Measurements from ENCODE around the gene AGBL5. TPM values are rescaled to one million over a fixed set of nuclear protein-coding genes. Genes with fewer than 3 reads are reported as not detected.

AGBL5 gene
- total and polyA plus RNA-seq, 2 of the 13 experiments (the other 11 are each of a cell fraction or from before 2014, with no cell fraction given): 55.9 to 73.3 TPM

DNA sequence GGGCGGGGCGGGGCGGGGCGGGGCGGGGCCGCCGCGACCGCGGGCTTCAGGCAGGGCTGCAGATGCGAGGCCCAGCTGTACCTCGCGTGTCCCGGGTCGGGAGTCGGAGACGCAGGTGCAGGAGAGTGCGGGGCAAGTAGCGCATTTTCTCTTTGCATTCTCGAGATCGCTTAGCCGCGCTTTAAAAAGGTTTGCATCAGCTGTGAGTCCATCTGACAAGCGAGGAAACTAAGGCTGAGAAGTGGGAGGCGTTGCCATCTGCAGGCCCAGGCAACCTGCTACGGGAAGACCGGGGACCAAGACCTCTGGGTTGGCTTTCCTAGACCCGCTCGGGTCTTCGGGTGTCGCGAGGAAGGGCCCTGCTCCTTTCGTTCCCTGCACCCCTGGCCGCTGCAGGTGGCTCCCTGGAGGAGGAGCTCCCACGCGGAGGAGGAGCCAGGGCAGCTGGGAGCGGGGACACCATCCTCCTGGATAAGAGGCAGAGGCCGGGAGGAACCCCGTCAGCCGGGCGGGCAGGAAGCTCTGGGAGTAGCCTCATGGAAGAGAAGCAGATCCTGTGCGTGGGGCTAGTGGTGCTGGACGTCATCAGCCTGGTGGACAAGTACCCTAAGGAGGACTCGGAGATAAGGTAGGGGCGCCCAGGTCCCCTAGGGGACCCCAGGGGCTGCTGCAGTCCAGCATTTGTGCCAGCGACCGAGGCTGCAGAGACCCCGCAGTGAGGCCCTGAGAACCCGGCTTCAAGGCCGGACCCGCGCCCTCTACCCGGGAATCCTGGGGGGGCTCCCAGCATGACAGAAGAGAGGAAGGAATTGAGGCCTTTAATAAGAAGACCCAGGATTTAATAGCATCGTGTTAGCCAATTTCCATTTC lies 35.5 kb downstream of the AGBL5 start, which contains the start of gene KHK (continued):
- TF ChIP-seq BRCA1 (CRISPR knock-in tag; IDR thresholded peaks at IDR 0.05) (no peak), ZNF3 (CRISPR knock-in tag; IDR thresholded peaks at IDR 0.05) (no peak), ZNF468 (CRISPR knock-in tag; IDR thresholded peaks at IDR 0.05) (no peak), ARHGAP35 (CRISPR knock-in tag; IDR thresholded peaks at IDR 0.05; ENCODE audit: borderline replicate concordance) (peak; percentile 37; the same call in 1 of the 2 replicates), XBP1 (CRISPR knock-in tag; IDR thresholded peaks at IDR 0.05) (no peak), STAG1 (CRISPR knock-in tag; IDR thresholded peaks at IDR 0.05) (no peak), JUND (CRISPR knock-in tag; IDR thresholded peaks at IDR 0.05) (no peak), KLF11 (CRISPR knock-in tag; IDR thresholded peaks at IDR 0.05) (no peak; the same call in none of the 2 replicates), TSC22D2 (CRISPR knock-in tag; IDR thresholded peaks at IDR 0.05; ENCODE audit: borderline replicate concordance) (no peak)
- TF ChIP-seq, protein P1, sequence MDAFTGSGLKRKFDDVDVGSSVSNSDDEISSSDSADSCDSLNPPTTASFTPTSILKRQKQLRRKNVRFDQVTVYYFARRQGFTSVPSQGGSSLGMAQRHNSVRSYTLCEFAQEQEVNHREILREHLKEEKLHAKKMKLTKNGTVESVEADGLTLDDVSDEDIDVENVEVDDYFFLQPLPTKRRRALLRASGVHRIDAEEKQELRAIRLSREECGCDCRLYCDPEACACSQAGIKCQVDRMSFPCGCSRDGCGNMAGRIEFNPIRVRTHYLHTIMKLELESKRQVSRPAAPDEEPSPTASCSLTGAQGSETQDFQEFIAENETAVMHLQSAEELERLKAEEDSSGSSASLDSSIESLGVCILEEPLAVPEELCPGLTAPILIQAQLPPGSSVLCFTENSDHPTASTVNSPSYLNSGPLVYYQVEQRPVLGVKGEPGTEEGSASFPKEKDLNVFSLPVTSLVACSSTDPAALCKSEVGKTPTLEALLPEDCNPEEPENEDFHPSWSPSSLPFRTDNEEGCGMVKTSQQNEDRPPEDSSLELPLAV (CRISPR knock-in tag; conservative IDR thresholded peaks at IDR 0.05; ENCODE audit: low read depth): no peak
- TF ChIP-seq, protein P2, sequence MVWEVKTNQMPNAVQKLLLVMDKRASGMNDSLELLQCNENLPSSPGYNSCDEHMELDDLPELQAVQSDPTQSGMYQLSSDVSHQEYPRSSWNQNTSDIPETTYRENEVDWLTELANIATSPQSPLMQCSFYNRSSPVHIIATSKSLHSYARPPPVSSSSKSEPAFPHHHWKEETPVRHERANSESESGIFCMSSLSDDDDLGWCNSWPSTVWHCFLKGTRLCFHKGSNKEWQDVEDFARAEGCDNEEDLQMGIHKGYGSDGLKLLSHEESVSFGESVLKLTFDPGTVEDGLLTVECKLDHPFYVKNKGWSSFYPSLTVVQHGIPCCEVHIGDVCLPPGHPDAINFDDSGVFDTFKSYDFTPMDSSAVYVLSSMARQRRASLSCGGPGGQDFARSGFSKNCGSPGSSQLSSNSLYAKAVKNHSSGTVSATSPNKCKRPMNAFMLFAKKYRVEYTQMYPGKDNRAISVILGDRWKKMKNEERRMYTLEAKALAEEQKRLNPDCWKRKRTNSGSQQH (CRISPR knock-in tag; IDR thresholded peaks at IDR 0.05; ENCODE audit: low read depth): peak; percentile 15; the same call in 1 of the 2 replicates
- TF ChIP-seq, protein P3, sequence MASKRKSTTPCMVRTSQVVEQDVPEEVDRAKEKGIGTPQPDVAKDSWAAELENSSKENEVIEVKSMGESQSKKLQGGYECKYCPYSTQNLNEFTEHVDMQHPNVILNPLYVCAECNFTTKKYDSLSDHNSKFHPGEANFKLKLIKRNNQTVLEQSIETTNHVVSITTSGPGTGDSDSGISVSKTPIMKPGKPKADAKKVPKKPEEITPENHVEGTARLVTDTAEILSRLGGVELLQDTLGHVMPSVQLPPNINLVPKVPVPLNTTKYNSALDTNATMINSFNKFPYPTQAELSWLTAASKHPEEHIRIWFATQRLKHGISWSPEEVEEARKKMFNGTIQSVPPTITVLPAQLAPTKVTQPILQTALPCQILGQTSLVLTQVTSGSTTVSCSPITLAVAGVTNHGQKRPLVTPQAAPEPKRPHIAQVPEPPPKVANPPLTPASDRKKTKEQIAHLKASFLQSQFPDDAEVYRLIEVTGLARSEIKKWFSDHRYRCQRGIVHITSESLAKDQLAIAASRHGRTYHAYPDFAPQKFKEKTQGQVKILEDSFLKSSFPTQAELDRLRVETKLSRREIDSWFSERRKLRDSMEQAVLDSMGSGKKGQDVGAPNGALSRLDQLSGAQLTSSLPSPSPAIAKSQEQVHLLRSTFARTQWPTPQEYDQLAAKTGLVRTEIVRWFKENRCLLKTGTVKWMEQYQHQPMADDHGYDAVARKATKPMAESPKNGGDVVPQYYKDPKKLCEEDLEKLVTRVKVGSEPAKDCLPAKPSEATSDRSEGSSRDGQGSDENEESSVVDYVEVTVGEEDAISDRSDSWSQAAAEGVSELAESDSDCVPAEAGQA (IDR thresholded peaks at IDR 0.05; ENCODE audit: low read depth): 0 out of 2 replicates have a peak, but pooled peaks have one; percentile 10
- TF ChIP-seq, protein P3 (CRISPR knock-in tag; IDR thresholded peaks at IDR 0.05; ENCODE audit: borderline replicate concordance): no peak
- TF ChIP-seq, protein P4, sequence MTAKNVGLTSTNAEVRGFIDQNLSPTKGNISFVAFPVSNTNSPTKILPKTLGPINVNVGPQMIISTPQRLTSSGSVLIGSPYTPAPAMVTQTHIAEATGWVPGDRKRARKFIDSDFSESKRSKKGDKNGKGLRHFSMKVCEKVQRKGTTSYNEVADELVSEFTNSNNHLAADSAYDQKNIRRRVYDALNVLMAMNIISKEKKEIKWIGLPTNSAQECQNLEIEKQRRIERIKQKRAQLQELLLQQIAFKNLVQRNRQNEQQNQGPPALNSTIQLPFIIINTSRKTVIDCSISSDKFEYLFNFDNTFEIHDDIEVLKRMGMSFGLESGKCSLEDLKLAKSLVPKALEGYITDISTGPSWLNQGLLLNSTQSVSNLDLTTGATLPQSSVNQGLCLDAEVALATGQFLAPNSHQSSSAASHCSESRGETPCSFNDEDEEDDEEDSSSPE (CRISPR knock-in tag; IDR thresholded peaks at IDR 0.05): peak; percentile 10; the same call in 1 of the 2 replicates
- TF ChIP-seq, protein P5, sequence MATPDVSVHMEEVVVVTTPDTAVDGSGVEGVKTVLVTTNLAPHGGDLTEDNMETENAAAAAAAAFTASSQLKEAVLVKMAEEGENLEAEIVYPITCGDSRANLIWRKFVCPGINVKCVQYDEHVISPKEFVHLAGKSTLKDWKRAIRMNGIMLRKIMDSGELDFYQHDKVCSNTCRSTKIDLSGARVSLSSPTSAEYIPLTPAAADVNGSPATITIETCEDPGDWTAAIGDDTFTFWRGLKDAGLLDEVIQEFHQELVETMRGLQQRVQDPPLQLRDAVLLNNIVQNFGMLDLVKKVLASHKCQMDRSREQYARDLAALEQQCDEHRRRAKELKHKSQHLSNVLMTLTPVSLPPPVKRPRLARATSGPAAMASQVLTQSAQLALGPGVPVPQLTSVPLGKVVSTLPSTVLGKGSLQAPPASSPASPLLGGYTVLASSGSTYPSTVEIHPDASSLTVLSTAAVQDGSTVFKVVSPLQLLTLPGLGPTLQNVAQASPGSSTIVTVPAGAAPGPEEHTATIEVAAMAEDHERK (CRISPR knock-in tag; IDR thresholded peaks at IDR 0.05; ENCODE audit: low read depth): no peak
- TF ChIP-seq, protein P6, sequence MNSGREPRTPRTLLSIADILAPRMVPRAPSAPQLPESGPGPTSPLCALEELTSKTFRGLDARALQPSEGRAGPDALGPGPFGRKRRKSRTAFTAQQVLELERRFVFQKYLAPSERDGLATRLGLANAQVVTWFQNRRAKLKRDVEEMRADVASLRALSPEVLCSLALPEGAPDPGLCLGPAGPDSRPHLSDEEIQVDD (CRISPR knock-in tag; IDR thresholded peaks at IDR 0.05; ENCODE audit: borderline replicate concordance): no peak; the same call in 1 of the 2 replicates

Data from HepG2 (cell line).